ENCODE measurements around the gene RPL32. TPM values are rescaled to one million over a fixed set of nuclear protein-coding genes. Genes with fewer than 3 reads are reported as not detected.

RPL32 gene
- total RNA-seq, 1 experiment from 2014 or later, result 2,021 TPM

GRCh38 chr3:12877040-12877439, 35.7 kb upstream of the RPL32 start:
- H3K27ac Mint-ChIP-seq, result no peak overlapping the region
- no peak overlapping the region for H2BK12ac ChIP-seq (ENCODE audit: insufficient read length, low read depth, low read length)
- H3K4me3 Mint-ChIP-seq, result peak overlapping the region in 1 of 2 experiments; percentile 39; a peak in 1 of 5 replicates

More at GRCh38 chr3:12877040-12877439, 35.7 kb upstream of the RPL32 start:
- Histone ChIP-seq H3K23me2 (ENCODE audit: insufficient read length, low read depth, low read length, poor library complexity, severe bottlenecking) (no peaks in the 10 kb centered on the region), H3K27ac (ENCODE audit: insufficient read length, low read depth, low read length) (no peak overlapping the region), H2BK20ac (ENCODE audit: low read depth, low read length, poor library complexity, severe bottlenecking) (no peak overlapping the region), H2BK120ac (ENCODE audit: low read depth, low read length, poor library complexity, severe bottlenecking) (no peak overlapping the region), H3T11ph (ENCODE audit: low read length) (no peak overlapping the region), H4K5ac (ENCODE audit: insufficient read length, low read depth, low read length) (no peak overlapping the region), H2BK5ac (ENCODE audit: insufficient read length, low read length) (no peak overlapping the region), H3K23ac (ENCODE audit: insufficient read length, low read depth, low read length) (no peak overlapping the region), H2AK5ac (ENCODE audit: insufficient read length, low read length) (no peak overlapping the region), H3K4me1 (ENCODE audit: insufficient read depth, low read length) (no peaks in the 10 kb centered on the region), H3K56ac (ENCODE audit: insufficient read length, low read depth, low read length) (no peak overlapping the region), H2BK15ac (ENCODE audit: low read depth, low read length) (no peak overlapping the region), H4K91ac (ENCODE audit: insufficient read length, low read depth, low read length) (no peak overlapping the region), H3K79me2 (ENCODE audit: insufficient read depth, low read length) (no peaks in the 10 kb centered on the region), H2AFZ (ENCODE audit: low read length) (no peak overlapping the region), H3K4ac (ENCODE audit: low read depth, low read length) (no peak overlapping the region), H3K14ac (ENCODE audit: insufficient read depth, low read length) (no peak overlapping the region), H4K20me1 (ENCODE audit: control insufficient read depth, insufficient read depth, insufficient read length) (no peaks in the 10 kb centered on the region), H3K9ac (ENCODE audit: extremely low read depth, insufficient read length, low read length) (no peak overlapping the region), H3K18ac (ENCODE audit: insufficient read length, low read depth, low read length) (no peak overlapping the region), H3K79me1 (ENCODE audit: insufficient read depth, low read depth, low read length, poor library complexity, severe bottlenecking) (no peaks in the 10 kb centered on the region), H3K9me3 (ENCODE audit: control insufficient read depth, low read depth, low read length) (no peaks in the 10 kb centered on the region), H4K8ac (replicated peaks; ENCODE audit: insufficient read length, low read depth, low read length) (no peak overlapping the region), H3K27me3 (ENCODE audit: insufficient read depth, low read length) (no peaks in the 10 kb centered on the region), H3K4me2 (ENCODE audit: insufficient read depth, insufficient read length, low read length) (no peak overlapping the region)
- Mint-ChIP-seq H3K27me3 (ENCODE audit: low read depth) (peaks cover 51% of the 10 kb centered on the region), H3K4me1 (peaks cover 7 to 18% of the 10 kb centered on the region in 2 experiments; a peak in 3 of 4 replicates), H3K36me3 (ENCODE audit: insufficient read depth in 1 of 3, low read depth in 3 of 3) (no peaks in the 10 kb centered on the region; a peak in 1 of 7 replicates), H3K9me3 (no peaks in the 10 kb centered on the region)
- no CpG with 5 or more reads among the region's 7 CpGs for WGBS (ENCODE audit: extremely low coverage, insufficient read length, low lambda C conversion rate)
- no peak for DNase-seq
- no peak for TF ChIP-seq CTCF (conservative IDR thresholded peaks at IDR 0.05)
